Embryonic facial prominence (tissue), 1 donor: ENCODE measurements around the gene STAT4.

Source experiments
- DNase-seq: peaks from one replicate; pipeline ENCODE4 v3.0.0-alpha.2; 2016; ENCODE audit errors: extremely low spot score

Gene STAT4

GRCh38 chr2:191145769-191146471 lies 4.9 kb downstream of the STAT4 start:
- DNase-seq = no peak

GRCh38 chr2:191144217-191144616 lies 6.6 kb downstream of the STAT4 start:
- no peak for DNase-seq

- DNase-seq = no peak
These were observed 7.0 kb downstream of the STAT4 start for GRCh38 chr2:191143791-191144190.

GRCh38 chr2:191128911-191129304 lies 21.9 kb downstream of the STAT4 start:
- DNase-seq = no peak

- DNase-seq = no peak
These were observed 22.5 kb downstream of the STAT4 start for GRCh38 chr2:191128172-191128910.

GRCh38 chr2:191127235-191127634 lies 23.6 kb downstream of the STAT4 start:
- no peak for DNase-seq

GRCh38 chr2:191126386-191127085 lies 24.3 kb downstream of the STAT4 start:
- DNase-seq = no peak

- no peak for DNase-seq
These were observed 25.1 kb downstream of the STAT4 start for GRCh38 chr2:191125646-191126045.

GRCh38 chr2:191122638-191123294 lies 28.0 kb downstream of the STAT4 start:
- no peak for DNase-seq

GRCh38 chr2:191117341-191117740 lies 33.5 kb downstream of the STAT4 start:
- DNase-seq = no peak

- no peak for DNase-seq
These were observed 35.0 kb downstream of the STAT4 start for GRCh38 chr2:191115804-191116203.

GRCh38 chr2:191115391-191115790 lies 35.4 kb downstream of the STAT4 start:
- no peak for DNase-seq

GRCh38 chr2:191114403-191114886 lies 36.3 kb downstream of the STAT4 start:
- DNase-seq = no peak

- no peak for DNase-seq
These were observed 37.0 kb downstream of the STAT4 start for GRCh38 chr2:191113761-191114160.

- DNase-seq = no peak
These were observed 38.3 kb downstream of the STAT4 start for GRCh38 chr2:191112448-191112901.

GRCh38 chr2:191109888-191110287 lies 40.9 kb downstream of the STAT4 start:
- no peak for DNase-seq

GRCh38 chr2:191108331-191108730 lies 42.5 kb downstream of the STAT4 start:
- DNase-seq = no peak

GRCh38 chr2:191105082-191105481 lies 45.7 kb downstream of the STAT4 start:
- no peak for DNase-seq

- no peak for DNase-seq
These were observed 47.0 kb downstream of the STAT4 start for GRCh38 chr2:191103774-191104173.

- no peak for DNase-seq
These were observed 50.6 kb downstream of the STAT4 start for GRCh38 chr2:191100216-191100615.

- no peak for DNase-seq
These were observed 63.5 kb downstream of the STAT4 start for GRCh38 chr2:191087311-191087710.

- DNase-seq = no peak
These were observed 64.1 kb downstream of the STAT4 start for GRCh38 chr2:191086706-191087105.
